Keratinocyte (primary cell): Measurements from ENCODE around the gene FAM210B.

Experiments
- CTCF ChIP-seq, 3 experiments: IDR thresholded peaks in 1 of 3; conservative IDR thresholded peaks in 1 of 3; optimal IDR thresholded peaks in 1 of 3; 2 replicates in 2 of 3; 3 replicates in 1 of 3; pipeline versions ENCODE3 to v1.5.1; 2011; ENCODE audit warnings: low read length in 3 of 3, mild to moderate bottlenecking in 3 of 3, moderate library complexity in 2 of 3, control low read depth in 1 of 3, inconsistent platforms in 1 of 3; ENCODE audit not compliant: insufficient read depth in 2 of 3; ENCODE audit errors: extremely low read depth in 1 of 3
- EZH2 ChIP-seq: IDR thresholded peaks from one replicate; pipeline ENCODE4 v1.6.1; 2012; ENCODE audit warnings: inconsistent platforms, mild to moderate bottlenecking, low read length, moderate library complexity

GRCh38 chr20:56358600-56359211, at the start of gene FAM210B:
- TF ChIP-seq CTCF (optimal IDR thresholded peaks at IDR 0.05 in 1 of 3, IDR thresholded peaks at IDR 0.05 in 1 of 3, conservative IDR thresholded peaks at IDR 0.05 in 1 of 3; ENCODE audit: extremely low read depth in 1 of 3, insufficient read depth in 2 of 3, low read length in 3 of 3): no peak
- no peak for TF ChIP-seq EZH2
